Measurements from ENCODE around the gene UBE2J2.

The UBE2J2 gene

GRCh38 chr1:1247341-1247913 is 26.2 kb downstream of the UBE2J2 start:
- H3K36me3 Mint-ChIP-seq, result peaks cover 6% of the 10 kb centered on the region
- peaks cover 8% of the 10 kb centered on the region for H3K27me3 Mint-ChIP-seq
- no peaks in the 10 kb centered on the region for H3K9me3 Mint-ChIP-seq
- peaks cover 19% of the 10 kb centered on the region for H3K4me1 Mint-ChIP-seq
- H3K4me3 Mint-ChIP-seq, result no peak overlapping the region
- ATAC-seq, result no peak
- H3K27ac Mint-ChIP-seq, result no peak overlapping the region

GRCh38 chr1:1246577-1247340 is 26.9 kb downstream of the UBE2J2 start, which contains the start of gene C1QTNF12:
Gene C1QTNF12 (minus strand): TSS chr1:1246722. CDS start chr1:1246690, 32 bp downstream.
- Mint-ChIP-seq H3K36me3 (no peaks in the 10 kb centered on the region), H3K9me3 (no peaks in the 10 kb centered on the region)

GRCh38 chr1:1245817-1246576 is 27.7 kb downstream of the UBE2J2 start:
- Mint-ChIP-seq H3K36me3 (no peaks in the 10 kb centered on the region), H3K4me1 (peaks cover 16% of the 10 kb centered on the region), H3K27ac (no peak overlapping the region), H3K27me3 (peaks cover 23% of the 10 kb centered on the region), H3K4me3 (no peak overlapping the region), H3K9me3 (no peaks in the 10 kb centered on the region)
- ATAC-seq, result no peak

More at GRCh38 chr1:1246577-1247340, 26.9 kb downstream of the UBE2J2 start, which contains the start of gene C1QTNF12:
- Mint-ChIP-seq H3K4me1 (peaks cover 19% of the 10 kb centered on the region), H3K4me3 (no peak within 1 kb of the TSS), H3K27ac (no peak within 1 kb of the TSS), H3K27me3 (peaks cover 15% of the 10 kb centered on the region)
- no peak for ATAC-seq

GRCh38 chr1:1245178-1245816 is 28.4 kb downstream of the UBE2J2 start:
- H3K27ac Mint-ChIP-seq, result no peak overlapping the region

GRCh38 chr1:1244192-1244811 is 29.4 kb downstream of the UBE2J2 start:
- ATAC-seq, result no peak
- Mint-ChIP-seq H3K4me3 (no peak overlapping the region), H3K4me1 (peaks cover 4% of the 10 kb centered on the region), H3K27me3 (peaks cover 37% of the 10 kb centered on the region), H3K27ac (no peak overlapping the region), H3K9me3 (no peaks in the 10 kb centered on the region), H3K36me3 (no peaks in the 10 kb centered on the region)

More at GRCh38 chr1:1245178-1245816, 28.4 kb downstream of the UBE2J2 start:
- Mint-ChIP-seq H3K4me1 (peaks cover 14% of the 10 kb centered on the region), H3K27me3 (peaks cover 30% of the 10 kb centered on the region), H3K36me3 (no peaks in the 10 kb centered on the region), H3K9me3 (no peaks in the 10 kb centered on the region), H3K4me3 (no peak overlapping the region)
- ATAC-seq, result no peak

GRCh38 chr1:1243807-1244191 is 29.9 kb downstream of the UBE2J2 start:
- no peak for ATAC-seq
- Mint-ChIP-seq H3K27me3 (peaks cover 37% of the 10 kb centered on the region), H3K4me3 (no peak overlapping the region), H3K36me3 (no peaks in the 10 kb centered on the region), H3K4me1 (peaks cover 7% of the 10 kb centered on the region), H3K27ac (no peak overlapping the region), H3K9me3 (no peaks in the 10 kb centered on the region)

- Mint-ChIP-seq H3K9me3 (no peaks in the 10 kb centered on the region), H3K27ac (no peak overlapping the region), H3K4me1 (peaks cover 12% of the 10 kb centered on the region), H3K4me3 (no peak overlapping the region), H3K36me3 (no peaks in the 10 kb centered on the region), H3K27me3 (peaks cover 43% of the 10 kb centered on the region)
- no peak for ATAC-seq
These were observed 30.4 kb downstream of the UBE2J2 start for GRCh38 chr1:1243266-1243660.

- H3K36me3 Mint-ChIP-seq, result no peaks in the 10 kb centered on the region
- no peak overlapping the region for H3K27ac Mint-ChIP-seq
- no peak overlapping the region for H3K4me3 Mint-ChIP-seq
- peaks cover 46% of the 10 kb centered on the region for H3K27me3 Mint-ChIP-seq
- H3K4me1 Mint-ChIP-seq, result peaks cover 18% of the 10 kb centered on the region
- no peaks in the 10 kb centered on the region for H3K9me3 Mint-ChIP-seq
- ATAC-seq, result no peak
These were observed 31.0 kb downstream of the UBE2J2 start for GRCh38 chr1:1242461-1243265.

GRCh38 chr1:1241588-1242219 is 31.9 kb downstream of the UBE2J2 start:
- Mint-ChIP-seq H3K4me3 (no peak overlapping the region), H3K27me3 (peaks cover 46% of the 10 kb centered on the region), H3K27ac (no peak overlapping the region), H3K36me3 (no peaks in the 10 kb centered on the region), H3K4me1 (peaks cover 27% of the 10 kb centered on the region), H3K9me3 (no peaks in the 10 kb centered on the region)
- no peak for ATAC-seq

- H3K27me3 Mint-ChIP-seq, result peaks cover 46% of the 10 kb centered on the region
- no peaks in the 10 kb centered on the region for H3K36me3 Mint-ChIP-seq
- H3K27ac Mint-ChIP-seq, result no peak overlapping the region
- no peak for ATAC-seq
- peaks cover 27% of the 10 kb centered on the region for H3K4me1 Mint-ChIP-seq
- no peaks in the 10 kb centered on the region for H3K9me3 Mint-ChIP-seq
- H3K4me3 Mint-ChIP-seq, result no peak overlapping the region
These were observed 32.6 kb downstream of the UBE2J2 start for GRCh38 chr1:1240822-1241587.

- Mint-ChIP-seq H3K4me3 (no peak overlapping the region), H3K27ac (no peak overlapping the region), H3K9me3 (no peaks in the 10 kb centered on the region), H3K4me1 (peaks cover 27% of the 10 kb centered on the region), H3K27me3 (peaks cover 46% of the 10 kb centered on the region), H3K36me3 (no peaks in the 10 kb centered on the region)
- no peak for ATAC-seq
These were observed 33.3 kb downstream of the UBE2J2 start for GRCh38 chr1:1240348-1240732.

GRCh38 chr1:1239614-1240347 is 33.9 kb downstream of the UBE2J2 start:
- Mint-ChIP-seq H3K9me3 (no peaks in the 10 kb centered on the region), H3K27ac (no peak overlapping the region), H3K4me3 (no peak overlapping the region), H3K36me3 (peaks cover 2% of the 10 kb centered on the region), H3K4me1 (peaks cover 31% of the 10 kb centered on the region), H3K27me3 (peaks cover 46% of the 10 kb centered on the region)
- ATAC-seq, result no peak

- Mint-ChIP-seq H3K4me1 (peaks cover 37% of the 10 kb centered on the region), H3K4me3 (no peak overlapping the region), H3K36me3 (peaks cover 7% of the 10 kb centered on the region), H3K27me3 (peaks cover 46% of the 10 kb centered on the region), H3K9me3 (no peaks in the 10 kb centered on the region), H3K27ac (no peak overlapping the region)
- no peak for ATAC-seq
These were observed 34.4 kb downstream of the UBE2J2 start for GRCh38 chr1:1239227-1239613.

Measured in stimulated activated memory B cell treated with anti-CD40 and anti-IgM and Interleukin-4, amounts not matched to agents 10 μg/mL and 1 μg/mL and 100 μg/mL, for 72 hours (primary cell).